Lung (tissue), 13 donors: ENCODE measurements around the gene AGPAT1. TPM values are rescaled to one million over a fixed set of nuclear protein-coding genes. Genes with fewer than 3 reads are reported as not detected.
A peak's percentile ranks its signal among the peaks of the same experiment; 100 is the strongest.

ENCODE experiments used
- ATAC-seq: fragments of 200-7000 bp; cut with Tn5 transposase; one replicate; pipeline ENCODE4 v1.9.1; 2020; ENCODE audit warnings: moderate number of reproducible peaks; ENCODE audit not compliant: insufficient read depth, low FRiP score
- DNase-seq, 3 donors: peaks; one replicate each; pipeline ENCODE4 v3.0.0-alpha.2; 2013 to 2017
- H3K27ac ChIP-seq, 2 donors: one replicate each; pipeline ENCODE4 v1.5.1; 2013; ENCODE audit warnings: mild to moderate bottlenecking in 2 of 2, moderate library complexity in 2 of 2, control low read depth in 1 of 2, inconsistent platforms in 1 of 2, low read depth in 1 of 2, low read length in 1 of 2
- H3K27me3 ChIP-seq, 3 donors: one replicate each; pipeline ENCODE4 v1.5.1; 2013; ENCODE audit warnings: low read length in 2 of 3; ENCODE audit not compliant: control insufficient read depth in 3 of 3, insufficient read depth in 3 of 3
- H3K36me3 ChIP-seq, 4 donors: one replicate each; pipeline ENCODE4 v1.5.1; 2013; ENCODE audit warnings: low read length in 4 of 4, mild to moderate bottlenecking in 1 of 4, moderate library complexity in 1 of 4; ENCODE audit not compliant: control insufficient read depth in 4 of 4, insufficient read depth in 4 of 4
- H3K4me1 ChIP-seq, 5 donors: one replicate each; pipeline ENCODE4 v1.5.1; 2013; ENCODE audit warnings: low read length in 5 of 5, mild to moderate bottlenecking in 2 of 5, moderate library complexity in 1 of 5; ENCODE audit not compliant: control insufficient read depth in 5 of 5, insufficient read depth in 5 of 5
- H3K4me3 ChIP-seq: one replicate; pipeline ENCODE4 v1.5.1; 2013; ENCODE audit warnings: mild to moderate bottlenecking, control low read depth, moderate library complexity
- H3K9ac ChIP-seq, 2 donors: one replicate each; pipeline ENCODE4 v1.5.1; 2013; ENCODE audit warnings: low read length in 2 of 2, control low read depth in 1 of 2; ENCODE audit not compliant: insufficient read depth in 1 of 2
- H3K9me3 ChIP-seq, 4 donors: one replicate each; pipeline ENCODE4 v1.5.1; 2013; ENCODE audit warnings: low read length in 3 of 4, mild to moderate bottlenecking in 1 of 4, moderate library complexity in 1 of 4; ENCODE audit not compliant: control insufficient read depth in 4 of 4, insufficient read depth in 3 of 4
- CTCF ChIP-seq: IDR thresholded peaks from 2 replicates; pipeline ENCODE4 v1.5.1; 2012; ENCODE audit warnings: mild to moderate bottlenecking; ENCODE audit errors: control extremely low read depth, extremely low read depth
- WGBS, 2 donors: extraction: QIAGEN DNeasy Blood & Tissue Kit; methylation state at CpG; one replicate each; pipeline ENCODE4 v1.1.7; 2013; 5-methylcytosine and 5-hydroxymethylcytosine counted together
- polyA plus RNA-seq, 2 donors: library from polyadenylated mRNA; stranded (reverse); fragments of 200-250 nt; gene quantifications; one replicate each; pipeline ENCODE4 v1.2.1, GENCODE V29; 2013
- small RNA-seq: library from RNA; depleted of rRNA; stranded (forward); fragments of <200 nt; gene quantifications from one replicate; pipeline ENCODE3, GENCODE V24; 2014; ENCODE audit warnings: low replicate concordance
- total RNA-seq, 2 donors: library from RNA; depleted of rRNA in 1 of 2; stranded (reverse); fragments of >200 nt in 1 of 2; gene quantifications; one replicate each; pipeline ENCODE4 v1.2.1, GENCODE V29; 2014 to 2021
- donor health status: control.
- donor health status: control.
- donor health status: Bipolar disorder and iron deficiency.
- donor health status: healthy.
- donor health status: DM: yes; HTN: yes; CAD: no.

Gene AGPAT1
- total and polyA plus RNA-seq, 4 donors: 24.7 to 52.6 (median 40.5) TPM

GRCh38 chr6:32123681-32124080 is 52.2 kb downstream of the AGPAT1 start:
- H3K4me3 ChIP-seq: no peak overlapping the region
- no peak for DNase-seq

GRCh38 chr6:32120573-32121059 is 55.3 kb downstream of the AGPAT1 start:
- no peaks in the 10 kb centered on the region for H3K27me3 ChIP-seq
- DNase-seq: no peak
- peaks cover 0 to 8% (median 0%) of the 10 kb centered on the region in 5 donors for H3K4me1 ChIP-seq
- H3K9me3 ChIP-seq: no peaks in the 10 kb centered on the region
- peaks cover 0 to 50% (median 42%) of the 10 kb centered on the region in 4 donors for H3K36me3 ChIP-seq
- WGBS, 2 donors: 92 to 96% methylated on average over 10 to 12 of the region's 12 CpGs
- no peak overlapping the region for H3K27ac ChIP-seq
- no peak overlapping the region for H3K9ac ChIP-seq
- TF ChIP-seq CTCF: no peak
- H3K4me3 ChIP-seq: no peak overlapping the region
- no peak for ATAC-seq

More at GRCh38 chr6:32123681-32124080, 52.2 kb downstream of the AGPAT1 start:
- Histone ChIP-seq H3K4me1 (peaks cover 5 to 25% (median 7%) of the 10 kb centered on the region in 5 donors), H3K27ac (no peak overlapping the region), H3K27me3 (no peaks in the 10 kb centered on the region), H3K9me3 (no peaks in the 10 kb centered on the region), H3K9ac (no peak overlapping the region), H3K36me3 (peaks cover 0 to 45% (median 34%) of the 10 kb centered on the region in 4 donors)
- no peak for TF ChIP-seq CTCF
- ATAC-seq: no peak
- WGBS, 2 donors: 96% methylated on average over 4 of the region's 4 CpGs

- DNase-seq (peak; percentile 88 to 92 (median 91)), ATAC-seq (peak; percentile 51)
- no peak overlapping the region for H3K4me3 ChIP-seq
- peak; percentile 85 for TF ChIP-seq CTCF
- H3K4me1 ChIP-seq: peaks cover 0 to 11% (median 3%) of the 10 kb centered on the region in 5 donors
- peak overlapping the region in 1 of 2 donors; percentile 15 for H3K27ac ChIP-seq
- no peak overlapping the region for H3K9ac ChIP-seq
- H3K36me3 ChIP-seq: peaks cover 0 to 44% (median 39%) of the 10 kb centered on the region in 4 donors
- no peaks in the 10 kb centered on the region for H3K9me3 ChIP-seq
- 26 to 29% methylated on average over 17 of the region's 17 CpGs for WGBS, 2 donors
- H3K27me3 ChIP-seq: no peaks in the 10 kb centered on the region
Observed at GRCh38 chr6:32118782-32119628, 56.9 kb downstream of the AGPAT1 start.

Small RNA genes lying within 50 kb of the gene (small RNA-seq; reads per million reads assigned to genes)
- gene AL662884.1 (not detected), gene MIR6833 (not detected)

Other genes with a start within 250 kb of the AGPAT1 start
- gene C2, start 248.4 kb downstream of the AGPAT1 start, total RNA-seq: 100 to 1,000 TPM in 1 of 2 donors, 10 to 100 TPM in 1; 28.6 to 194 TPM
- 100 to 1,000 TPM in 1 of 2 donors, 10 to 100 TPM in 1; 69.1 to 230 TPM for gene C2, start 248.4 kb downstream of the AGPAT1 start, polyA plus RNA-seq
- gene CFB, start 230.0 kb downstream of the AGPAT1 start, total RNA-seq: 100 to 1,000 TPM; 212 to 255 TPM
- 100 to 1,000 TPM; 173 to 297 TPM for gene CFB, start 230.0 kb downstream of the AGPAT1 start, polyA plus RNA-seq
- 10 to 100 TPM; 57.5 to 69.0 TPM for gene NELFE, start 217.1 kb downstream of the AGPAT1 start, total RNA-seq
- 10 to 100 TPM; 53.1 to 59.9 TPM for gene NELFE, start 217.1 kb downstream of the AGPAT1 start, polyA plus RNA-seq
- 10 to 100 TPM; 28.1 to 70.6 TPM for gene SKIC2, start 216.9 kb downstream of the AGPAT1 start, total RNA-seq
- 10 to 100 TPM; 52.7 to 78.0 TPM for gene SKIC2, start 216.9 kb downstream of the AGPAT1 start, polyA plus RNA-seq
- gene DXO, start 203.9 kb downstream of the AGPAT1 start, total RNA-seq: 10 to 100 TPM; 11.9 to 18.7 TPM
- 10 to 100 TPM; 15.1 to 23.9 TPM for gene DXO, start 203.9 kb downstream of the AGPAT1 start, polyA plus RNA-seq
- gene C4A, start 194.0 kb downstream of the AGPAT1 start, total RNA-seq: 100 to 1,000 TPM in 1 of 2 donors, 10 to 100 TPM in 1; 82.6 to 183 TPM
- gene C4A, start 194.0 kb downstream of the AGPAT1 start, polyA plus RNA-seq: 100 to 1,000 TPM in 1 of 2 donors, 10 to 100 TPM in 1; 48.3 to 284 TPM
- 100 to 1,000 TPM; 168 to 170 TPM for gene C4B, start 161.3 kb downstream of the AGPAT1 start, total RNA-seq
- gene C4B, start 161.3 kb downstream of the AGPAT1 start, polyA plus RNA-seq: 100 to 1,000 TPM in 1 of 2 donors, 10 to 100 TPM in 1; 58.2 to 296 TPM
- 1 to 10 TPM in 1 of 2 donors, under 1 TPM in 1; 0.43 to 1.5 TPM for gene CYP21A2, start 137.7 kb downstream of the AGPAT1 start, total RNA-seq
- 1 to 10 TPM in 1 of 2 donors, under 1 TPM in 1; 0.48 to 1.9 TPM for gene CYP21A2, start 137.7 kb downstream of the AGPAT1 start, polyA plus RNA-seq
- 100 to 1,000 TPM in 1 of 2 donors, 10 to 100 TPM in 1; 56.9 to 117 TPM for gene TNXB, start 66.7 kb downstream of the AGPAT1 start, total RNA-seq
- 10 to 100 TPM; 21.3 to 99.8 TPM for gene TNXB, start 66.7 kb downstream of the AGPAT1 start, polyA plus RNA-seq
- gene ATF6B, start 47.8 kb downstream of the AGPAT1 start, total RNA-seq: 100 to 1,000 TPM in 1 of 2 donors, 10 to 100 TPM in 1; 50.3 to 101 TPM
- 10 to 100 TPM; 50.1 to 74.5 TPM for gene ATF6B, start 47.8 kb downstream of the AGPAT1 start, polyA plus RNA-seq
- gene FKBPL, start 45.8 kb downstream of the AGPAT1 start, total RNA-seq: 1 to 10 TPM; 2.5 to 4.2 TPM
- 1 to 10 TPM; 5.1 to 7.3 TPM for gene FKBPL, start 45.8 kb downstream of the AGPAT1 start, polyA plus RNA-seq
- 1 to 10 TPM in 1 of 2 donors, under 1 TPM in 1; 0.57 to 2.0 TPM for gene PRRT1, start 24.1 kb downstream of the AGPAT1 start, total RNA-seq
- gene PRRT1, start 24.1 kb downstream of the AGPAT1 start, polyA plus RNA-seq: 1 to 10 TPM in 1 of 2 donors, under 1 TPM in 1; 0.53 to 1.4 TPM
- gene PPT2, start 21.9 kb downstream of the AGPAT1 start, total RNA-seq: 100 to 1,000 TPM in 1 of 2 donors, 10 to 100 TPM in 1; 14.9 to 212 TPM
- 1 to 10 TPM; 5.7 to 7.3 TPM for gene PPT2, start 21.9 kb downstream of the AGPAT1 start, polyA plus RNA-seq
- gene EGFL8, start 11.5 kb downstream of the AGPAT1 start, total RNA-seq: 10 to 100 TPM in 1 of 2 donors, 1 to 10 TPM in 1; 9.6 to 10.5 TPM
- gene EGFL8, start 11.5 kb downstream of the AGPAT1 start, polyA plus RNA-seq: 10 to 100 TPM in 1 of 2 donors, 1 to 10 TPM in 1; 3.8 to 10.9 TPM
- 10 to 100 TPM; 45.2 to 66.7 TPM for gene RNF5, start 2.3 kb upstream of the AGPAT1 start, total RNA-seq
- 10 to 100 TPM; 56.3 to 94.4 TPM for gene RNF5, start 2.3 kb upstream of the AGPAT1 start, polyA plus RNA-seq
- 100 to 1,000 TPM; 178 to 342 TPM for gene AGER, start 8.2 kb upstream of the AGPAT1 start, total RNA-seq
- 1,000 to 10,000 TPM in 1 of 2 donors, 100 to 1,000 TPM in 1; 352 to 1,487 TPM for gene AGER, start 8.2 kb upstream of the AGPAT1 start, polyA plus RNA-seq
- gene PBX2, start 14.1 kb upstream of the AGPAT1 start, total RNA-seq: 100 to 1,000 TPM in 1 of 2 donors, 10 to 100 TPM in 1; 86.7 to 128 TPM
- gene PBX2, start 14.1 kb upstream of the AGPAT1 start, polyA plus RNA-seq: 10 to 100 TPM; 56.0 to 85.2 TPM
- gene GPSM3, start 16.6 kb upstream of the AGPAT1 start, total RNA-seq: 10 to 100 TPM in 1 of 2 donors, 1 to 10 TPM in 1; 8.1 to 54.0 TPM
- 100 to 1,000 TPM in 1 of 2 donors, 10 to 100 TPM in 1; 40.7 to 145 TPM for gene GPSM3, start 16.6 kb upstream of the AGPAT1 start, polyA plus RNA-seq
- gene NOTCH4, start 48.0 kb upstream of the AGPAT1 start, total RNA-seq: 10 to 100 TPM; 43.0 to 43.3 TPM
- gene NOTCH4, start 48.0 kb upstream of the AGPAT1 start, polyA plus RNA-seq: 10 to 100 TPM; 38.8 to 54.6 TPM
- gene TSBP1, start 195.8 kb upstream of the AGPAT1 start, total RNA-seq: not detected
- gene TSBP1, start 195.8 kb upstream of the AGPAT1 start, polyA plus RNA-seq: not detected
- gene BTNL2, start 231.1 kb upstream of the AGPAT1 start, total RNA-seq: not detected
- gene BTNL2, start 231.1 kb upstream of the AGPAT1 start, polyA plus RNA-seq: not detected